HG03558 (cell line): ENCODE results near the gene BMPR2.
"Not testable (repeated sequence)": the region's sequence is repeated elsewhere in the genome, so short reads cannot be mapped to it uniquely, and the experiment has no call there.

Experiments
- ATAC-seq: cut with Tn5 transposase; IDR thresholded peaks from one replicate; pipeline ENCODE4 v1.9.1; 2021; ENCODE audit warnings: moderate number of reproducible peaks; ENCODE audit not compliant: unreplicated experiment; ENCODE audit errors: extremely low read depth

The BMPR2 gene

GRCh38 chr2:202512176-202512575 is 136.0 kb downstream of the BMPR2 start:
- ATAC-seq, result no peak

GRCh38 chr2:202514732-202515131 is 138.6 kb downstream of the BMPR2 start:
- ATAC-seq, result no peak

- no peak for ATAC-seq
Measured at GRCh38 chr2:202519453-202519852, 143.3 kb downstream of the BMPR2 start.

- ATAC-seq, result no peak
Measured at GRCh38 chr2:202521470-202521869, 145.3 kb downstream of the BMPR2 start.

- ATAC-seq, result no peak
Measured at GRCh38 chr2:202529389-202529788, 153.3 kb downstream of the BMPR2 start.

- ATAC-seq, result no peak
Measured at GRCh38 chr2:202530038-202530437, 153.9 kb downstream of the BMPR2 start.

GRCh38 chr2:202535290-202535689 is 159.2 kb downstream of the BMPR2 start:
- ATAC-seq, result not testable (repeated sequence)

- ATAC-seq, result no peak
Measured at GRCh38 chr2:202541137-202541536, 165.0 kb downstream of the BMPR2 start.

GRCh38 chr2:202542142-202542541 is 166.0 kb downstream of the BMPR2 start:
- ATAC-seq, result no peak

GRCh38 chr2:202545523-202545922 is 169.4 kb downstream of the BMPR2 start:
- no peak for ATAC-seq

GRCh38 chr2:202545931-202546330 is 169.8 kb downstream of the BMPR2 start:
- ATAC-seq, result no peak

- not testable (repeated sequence) for ATAC-seq
Measured at GRCh38 chr2:202546499-202547141, 170.5 kb downstream of the BMPR2 start.

GRCh38 chr2:202548240-202548639 is 172.1 kb downstream of the BMPR2 start:
- ATAC-seq, result no peak

GRCh38 chr2:202551000-202551399 is 174.9 kb downstream of the BMPR2 start:
- not testable (repeated sequence) for ATAC-seq

- ATAC-seq, result no peak
Measured at GRCh38 chr2:202555356-202555755, 179.2 kb downstream of the BMPR2 start.

- no peak for ATAC-seq
Measured at GRCh38 chr2:202560200-202560599, 184.1 kb downstream of the BMPR2 start.

GRCh38 chr2:202564226-202564625 is 188.1 kb downstream of the BMPR2 start:
- ATAC-seq, result no peak

- ATAC-seq, result no peak
Measured at GRCh38 chr2:202566286-202566685, 190.2 kb downstream of the BMPR2 start.

GRCh38 chr2:202574541-202574940 is 198.4 kb downstream of the BMPR2 start:
- ATAC-seq, result no peak

GRCh38 chr2:202575194-202575593 is 199.1 kb downstream of the BMPR2 start:
- not testable (repeated sequence) for ATAC-seq

GRCh38 chr2:202577250-202578183 is 201.4 kb downstream of the BMPR2 start:
- ATAC-seq, result no peak
